ENCODE results near the gene SUSD3.

The SUSD3 gene

GRCh38 chr9:93077811-93078210, 19.3 kb downstream of the SUSD3 start:
- DNase-seq: no peak

GRCh38 chr9:93079371-93079770, 20.9 kb downstream of the SUSD3 start:
- no peak for DNase-seq

GRCh38 chr9:93080406-93080805, 21.9 kb downstream of the SUSD3 start:
- no peak for DNase-seq

GRCh38 chr9:93081081-93081529, 22.6 kb downstream of the SUSD3 start:
- no peak for DNase-seq

GRCh38 chr9:93081931-93082330, 23.4 kb downstream of the SUSD3 start:
- DNase-seq: no peak

- no peak for DNase-seq
These were observed 24.4 kb downstream of the SUSD3 start for GRCh38 chr9:93082841-93083411.

- DNase-seq: no peak
These were observed 25.3 kb downstream of the SUSD3 start for GRCh38 chr9:93083592-93084470.

- DNase-seq: no peak
These were observed 26.0 kb downstream of the SUSD3 start for GRCh38 chr9:93084471-93084881.

- no peak for DNase-seq
These were observed 27.2 kb downstream of the SUSD3 start for GRCh38 chr9:93085676-93086075.

- no peak for DNase-seq
These were observed 28.1 kb downstream of the SUSD3 start for GRCh38 chr9:93086447-93087224.

GRCh38 chr9:93087971-93088655, 29.6 kb downstream of the SUSD3 start:
- DNase-seq: no peak

GRCh38 chr9:93088656-93089015, 30.1 kb downstream of the SUSD3 start:
- no peak for DNase-seq

- DNase-seq: no peak
These were observed 30.5 kb downstream of the SUSD3 start for GRCh38 chr9:93089024-93089423.

- no peak for DNase-seq
These were observed 31.0 kb downstream of the SUSD3 start for GRCh38 chr9:93089481-93089991.

- DNase-seq: no peak
These were observed 31.7 kb downstream of the SUSD3 start for GRCh38 chr9:93090091-93090655.

GRCh38 chr9:93091056-93091452, 32.6 kb downstream of the SUSD3 start:
- no peak for DNase-seq

- DNase-seq: no peak
These were observed 33.1 kb downstream of the SUSD3 start for GRCh38 chr9:93091453-93092081.

- DNase-seq: no peak
These were observed 33.9 kb downstream of the SUSD3 start for GRCh38 chr9:93092251-93092991.

- no peak for DNase-seq
These were observed 34.8 kb downstream of the SUSD3 start for GRCh38 chr9:93093127-93093876.

- DNase-seq: no peak
These were observed 35.6 kb downstream of the SUSD3 start for GRCh38 chr9:93093877-93094657.
